Measurements from ENCODE around the gene SAMSN1.
A peak's percentile ranks its signal among the peaks of the same experiment; 100 is the strongest.

- TF ChIP-seq, protein P1, sequence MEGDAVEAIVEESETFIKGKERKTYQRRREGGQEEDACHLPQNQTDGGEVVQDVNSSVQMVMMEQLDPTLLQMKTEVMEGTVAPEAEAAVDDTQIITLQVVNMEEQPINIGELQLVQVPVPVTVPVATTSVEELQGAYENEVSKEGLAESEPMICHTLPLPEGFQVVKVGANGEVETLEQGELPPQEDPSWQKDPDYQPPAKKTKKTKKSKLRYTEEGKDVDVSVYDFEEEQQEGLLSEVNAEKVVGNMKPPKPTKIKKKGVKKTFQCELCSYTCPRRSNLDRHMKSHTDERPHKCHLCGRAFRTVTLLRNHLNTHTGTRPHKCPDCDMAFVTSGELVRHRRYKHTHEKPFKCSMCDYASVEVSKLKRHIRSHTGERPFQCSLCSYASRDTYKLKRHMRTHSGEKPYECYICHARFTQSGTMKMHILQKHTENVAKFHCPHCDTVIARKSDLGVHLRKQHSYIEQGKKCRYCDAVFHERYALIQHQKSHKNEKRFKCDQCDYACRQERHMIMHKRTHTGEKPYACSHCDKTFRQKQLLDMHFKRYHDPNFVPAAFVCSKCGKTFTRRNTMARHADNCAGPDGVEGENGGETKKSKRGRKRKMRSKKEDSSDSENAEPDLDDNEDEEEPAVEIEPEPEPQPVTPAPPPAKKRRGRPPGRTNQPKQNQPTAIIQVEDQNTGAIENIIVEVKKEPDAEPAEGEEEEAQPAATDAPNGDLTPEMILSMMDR (IDR thresholded peaks at IDR 0.05): no peak
- TF ChIP-seq POLR2A (IDR thresholded peaks at IDR 0.05; ENCODE audit: low read depth) (peak; percentile 69), EP300 (IDR thresholded peaks at IDR 0.05) (no peak), POLR2AphosphoS5 (IDR thresholded peaks at IDR 0.05) (peak; percentile 39 to 79)
Observed at GRCh38 chr21:14545906-14546480, at the start of gene SAMSN1.
